ENCODE data around the gene MEDAG. TPM values are rescaled to one million over a fixed set of nuclear protein-coding genes. Genes with fewer than 3 reads are reported as not detected.

Gene MEDAG
- total RNA-seq (2021), result not detected in 2 replicates
- Bru-seq, nascent RNA, result not detected
- not detected for BruChase-seq, experiment 1, labeled RNA remaining after a 2-hour chase
- BruChase-seq, experiment 2, labeled RNA remaining after a 6-hour chase, result not detected
- long read RNA-seq, result 0 reads

GRCh38 chr13:30905932-30906383, at the start of gene MEDAG:
TSS of gene MEDAG (plus strand) at chr13:30906271. CDS start at chr13:30906516, 245 bp downstream.
- Histone ChIP-seq H3F3A (ENCODE audit: insufficient read depth, low read depth) (no peaks in the 10 kb centered on the region), H4K20me1 (ENCODE audit: insufficient read depth) (no peaks in the 10 kb centered on the region), H3K27ac (no peak within 1 kb of the TSS), H2AFZ (no peak within 1 kb of the TSS), H3K9me3 (ENCODE audit: insufficient read depth, low read depth) (no peaks in the 10 kb centered on the region), H3K79me2 (ENCODE audit: low read depth) (no peaks in the 10 kb centered on the region), H3K4me3 (no peak within 1 kb of the TSS), H3K4me1 (replicated peaks; ENCODE audit: insufficient read depth) (no peaks in the 10 kb centered on the region), H3K9me2 (ENCODE audit: insufficient read depth) (no peaks in the 10 kb centered on the region), H3K4me2 (no peak within 1 kb of the TSS), H3K36me3 (ENCODE audit: low read depth) (no peaks in the 10 kb centered on the region), H3K27me3 (ENCODE audit: insufficient read depth, low read depth) (peaks cover 55% of the 10 kb centered on the region)
- CTCF ChIA-PET, result no interaction called here
- POLR2A ChIA-PET (ENCODE audit: unreplicated experiment), result no interaction called here
- TF ChIP-seq, protein P1, sequence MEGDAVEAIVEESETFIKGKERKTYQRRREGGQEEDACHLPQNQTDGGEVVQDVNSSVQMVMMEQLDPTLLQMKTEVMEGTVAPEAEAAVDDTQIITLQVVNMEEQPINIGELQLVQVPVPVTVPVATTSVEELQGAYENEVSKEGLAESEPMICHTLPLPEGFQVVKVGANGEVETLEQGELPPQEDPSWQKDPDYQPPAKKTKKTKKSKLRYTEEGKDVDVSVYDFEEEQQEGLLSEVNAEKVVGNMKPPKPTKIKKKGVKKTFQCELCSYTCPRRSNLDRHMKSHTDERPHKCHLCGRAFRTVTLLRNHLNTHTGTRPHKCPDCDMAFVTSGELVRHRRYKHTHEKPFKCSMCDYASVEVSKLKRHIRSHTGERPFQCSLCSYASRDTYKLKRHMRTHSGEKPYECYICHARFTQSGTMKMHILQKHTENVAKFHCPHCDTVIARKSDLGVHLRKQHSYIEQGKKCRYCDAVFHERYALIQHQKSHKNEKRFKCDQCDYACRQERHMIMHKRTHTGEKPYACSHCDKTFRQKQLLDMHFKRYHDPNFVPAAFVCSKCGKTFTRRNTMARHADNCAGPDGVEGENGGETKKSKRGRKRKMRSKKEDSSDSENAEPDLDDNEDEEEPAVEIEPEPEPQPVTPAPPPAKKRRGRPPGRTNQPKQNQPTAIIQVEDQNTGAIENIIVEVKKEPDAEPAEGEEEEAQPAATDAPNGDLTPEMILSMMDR (conservative IDR thresholded peaks at IDR 0.05), result no peak
- no peak for TF ChIP-seq EZH2 (IDR thresholded peaks at IDR 0.05; ENCODE audit: low read depth)
- no peak for DNase-seq
- intact Hi-C loops (cut with micrococcal nuclease; ENCODE audit: unreplicated experiment), result no loop called here
- no TSS peak for BruUV-seq (replicated peaks)

DNA sequence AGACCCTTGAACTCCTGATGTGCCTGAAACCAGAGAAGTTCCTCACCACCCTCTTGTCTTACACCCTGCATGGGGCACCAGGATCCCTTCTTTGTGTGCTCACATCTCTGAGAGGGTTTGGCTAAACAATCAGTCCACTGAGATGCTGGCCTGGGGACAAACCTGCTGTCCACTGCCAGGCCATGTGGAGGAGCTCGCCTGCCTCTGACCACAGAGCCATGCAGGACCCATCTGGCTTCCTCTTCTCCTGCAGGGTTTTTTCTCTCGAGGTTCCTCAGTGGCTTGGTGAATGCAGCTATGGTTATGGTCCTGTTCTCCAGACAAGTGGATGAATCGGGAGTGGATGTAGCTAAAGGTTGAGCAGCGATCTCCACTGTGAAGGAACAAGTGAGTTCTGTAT, 49.1 kb upstream of the MEDAG start:
- H3K4me2 ChIP-seq, result no peak overlapping the region
- no peak for DNase-seq
- no peak overlapping the region for H3K27ac ChIP-seq
- H3K36me3 ChIP-seq (ENCODE audit: low read depth), result no peaks in the 10 kb centered on the region
- BruUV-seq (replicated peaks), result no TSS peak
- H3K4me1 ChIP-seq (replicated peaks; ENCODE audit: insufficient read depth), result no peaks in the 10 kb centered on the region
- no peaks in the 10 kb centered on the region for H3K9me2 ChIP-seq (ENCODE audit: insufficient read depth)
- no peak overlapping the region for H3K4me3 ChIP-seq
- H3K9me3 ChIP-seq (ENCODE audit: insufficient read depth, low read depth), result no peaks in the 10 kb centered on the region
- no peaks in the 10 kb centered on the region for H3F3A ChIP-seq (ENCODE audit: insufficient read depth, low read depth)
- H2AFZ ChIP-seq, result no peak overlapping the region
- no peaks in the 10 kb centered on the region for H3K27me3 ChIP-seq (ENCODE audit: insufficient read depth, low read depth)
- TF ChIP-seq, protein P1 (conservative IDR thresholded peaks at IDR 0.05), result no peak
- TF ChIP-seq EZH2 (IDR thresholded peaks at IDR 0.05; ENCODE audit: low read depth), result no peak
- H3K79me2 ChIP-seq (ENCODE audit: low read depth), result no peaks in the 10 kb centered on the region
- intact Hi-C loops (cut with micrococcal nuclease; ENCODE audit: unreplicated experiment), result no loop called here
- H4K20me1 ChIP-seq (ENCODE audit: insufficient read depth), result no peaks in the 10 kb centered on the region
- CTCF ChIA-PET, result no interaction called here
- POLR2A ChIA-PET (ENCODE audit: unreplicated experiment), result no interaction called here

- BruUV-seq (replicated peaks), result no TSS peak
- no peak for DNase-seq
- H3F3A ChIP-seq (ENCODE audit: insufficient read depth, low read depth), result no peaks in the 10 kb centered on the region
- no peak overlapping the region for H2AFZ ChIP-seq
- no peaks in the 10 kb centered on the region for H3K4me1 ChIP-seq (replicated peaks; ENCODE audit: insufficient read depth)
- no peaks in the 10 kb centered on the region for H3K9me2 ChIP-seq (ENCODE audit: insufficient read depth)
- H4K20me1 ChIP-seq (ENCODE audit: insufficient read depth), result no peaks in the 10 kb centered on the region
- no peak overlapping the region for H3K4me3 ChIP-seq
- H3K9me3 ChIP-seq (ENCODE audit: insufficient read depth, low read depth), result no peaks in the 10 kb centered on the region
- no peak overlapping the region for H3K4me2 ChIP-seq
- H3K27me3 ChIP-seq (ENCODE audit: insufficient read depth, low read depth), result no peaks in the 10 kb centered on the region
- TF ChIP-seq, protein P1 (conservative IDR thresholded peaks at IDR 0.05), result no peak
- TF ChIP-seq EZH2 (IDR thresholded peaks at IDR 0.05; ENCODE audit: low read depth), result no peak
- CTCF ChIA-PET, result no interaction called here
- POLR2A ChIA-PET (ENCODE audit: unreplicated experiment), result no interaction called here
- H3K27ac ChIP-seq, result no peak overlapping the region
- intact Hi-C loops (cut with micrococcal nuclease; ENCODE audit: unreplicated experiment), result no loop called here
- H3K36me3 ChIP-seq (ENCODE audit: low read depth), result no peaks in the 10 kb centered on the region
- no peaks in the 10 kb centered on the region for H3K79me2 ChIP-seq (ENCODE audit: low read depth)
These were observed 48.4 kb upstream of the MEDAG start for GRCh38 chr13:30857636-30858035.

Measured in PC-9 (cell line).